ENCODE measurements around the gene LPAR1. TPM values are rescaled to one million over a fixed set of nuclear protein-coding genes. Genes with fewer than 3 reads are reported as not detected.

The LPAR1 gene
- total RNA-seq, 1 experiment from 2014 or later, result 11.0 TPM

DNA sequence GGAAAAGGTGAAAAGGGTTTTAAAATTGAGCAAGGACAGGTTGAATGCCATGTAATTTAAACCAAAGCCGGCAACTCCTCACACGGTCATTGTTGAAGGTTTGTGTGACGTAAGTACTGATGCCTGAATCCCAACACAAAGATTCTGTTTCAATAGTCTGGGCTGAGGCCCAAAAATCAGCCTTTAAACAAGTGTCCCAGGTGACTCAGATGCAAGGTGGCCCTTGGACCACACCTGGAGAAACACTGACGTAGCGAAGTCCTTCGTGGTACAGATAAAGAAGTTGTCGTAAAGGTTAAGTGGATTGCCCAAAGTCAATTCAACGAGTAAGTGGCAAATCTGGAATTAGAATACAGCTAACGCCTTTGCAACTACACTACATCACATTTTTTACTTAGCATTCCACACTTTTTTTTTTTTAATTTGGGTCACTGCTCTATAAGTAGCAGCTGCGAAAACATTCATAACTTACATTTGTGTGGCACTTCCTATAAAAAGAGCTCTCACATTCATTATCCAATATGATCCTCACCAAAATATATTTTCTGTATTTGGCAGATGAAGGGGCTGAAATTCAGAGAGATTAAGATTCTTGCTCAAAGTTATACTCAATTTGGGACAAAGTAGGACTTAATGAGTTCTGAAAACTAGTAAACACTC, 111.3 kb downstream of the LPAR1 start:
- Histone ChIP-seq H3K4me3 (ENCODE audit: low read depth in 2 of 2, low read length in 2 of 2) (no peak overlapping the region), H3K9me3 (ENCODE audit: control insufficient read depth, insufficient read depth, low read depth, low read length) (no peaks in the 10 kb centered on the region), H3K27ac (ENCODE audit: low read length) (no peak overlapping the region), H3K4me1 (ENCODE audit: control insufficient read depth, insufficient read depth, low read length) (no peaks in the 10 kb centered on the region), H3K36me3 (ENCODE audit: control insufficient read depth, insufficient read depth, low read length) (no peaks in the 10 kb centered on the region), H3K27me3 (ENCODE audit: control insufficient read depth, insufficient read depth, low read length) (no peaks in the 10 kb centered on the region)
- CTCF ChIA-PET, result no interaction called here
- no peak for TF ChIP-seq REST (IDR thresholded peaks at IDR 0.05; ENCODE audit: insufficient read depth in 1 of 2, low read depth in 2 of 2, low read length in 1 of 2)
- no peak for TF ChIP-seq TCF7L2 (IDR thresholded peaks at IDR 0.05; ENCODE audit: low read depth, low read length)
- TF ChIP-seq POLR2AphosphoS5 (IDR thresholded peaks at IDR 0.05; ENCODE audit: low read depth, low read length), result no peak
- no peak for TF ChIP-seq SIN3A (IDR thresholded peaks at IDR 0.05; ENCODE audit: borderline replicate concordance, insufficient read depth, low read depth, low read length)
- TF ChIP-seq CTCF (IDR thresholded peaks at IDR 0.05), result no peak
- DNase-seq (ENCODE audit: low read depth, low spot score) (no peak), ATAC-seq (no peak)
- intact Hi-C loops (cut with micrococcal nuclease; ENCODE audit: unreplicated experiment) (no loop called here), in situ Hi-C loops (cut with HindIII; ENCODE audit: low pct_unique_long_range_greater_than_20kb, low sequenced_read_pairs) (no loop called here)
- POLR2A ChIA-PET, result no interaction called here
- BruUV-seq (replicated peaks), result no TSS peak

- no peaks in the 10 kb centered on the region for H3K36me3 ChIP-seq (ENCODE audit: control insufficient read depth, insufficient read depth, low read length)
- H3K9me3 ChIP-seq (ENCODE audit: control insufficient read depth, insufficient read depth, low read depth, low read length), result no peaks in the 10 kb centered on the region
- H3K27ac ChIP-seq (ENCODE audit: low read length), result no peak overlapping the region
- ATAC-seq (no peak), DNase-seq (ENCODE audit: low read depth, low spot score) (no peak)
- ChIA-PET CTCF (no interaction called here), POLR2A (no interaction called here)
- H3K4me3 ChIP-seq (ENCODE audit: low read depth in 2 of 2, low read length in 2 of 2), result no peak overlapping the region
- in situ Hi-C loops (cut with HindIII; ENCODE audit: low pct_unique_long_range_greater_than_20kb, low sequenced_read_pairs) (no loop called here), intact Hi-C loops (cut with micrococcal nuclease; ENCODE audit: unreplicated experiment) (no loop called here)
- TF ChIP-seq TCF7L2 (IDR thresholded peaks at IDR 0.05; ENCODE audit: low read depth, low read length), result no peak
- TF ChIP-seq POLR2AphosphoS5 (IDR thresholded peaks at IDR 0.05; ENCODE audit: low read depth, low read length), result no peak
- TF ChIP-seq SIN3A (IDR thresholded peaks at IDR 0.05; ENCODE audit: borderline replicate concordance, insufficient read depth, low read depth, low read length), result no peak
- TF ChIP-seq REST (IDR thresholded peaks at IDR 0.05; ENCODE audit: insufficient read depth in 1 of 2, low read depth in 2 of 2, low read length in 1 of 2), result no peak
- TF ChIP-seq CTCF (IDR thresholded peaks at IDR 0.05), result no peak
- no peaks in the 10 kb centered on the region for H3K4me1 ChIP-seq (ENCODE audit: control insufficient read depth, insufficient read depth, low read length)
- no peaks in the 10 kb centered on the region for H3K27me3 ChIP-seq (ENCODE audit: control insufficient read depth, insufficient read depth, low read length)
- no TSS peak for BruUV-seq (replicated peaks)
Observed at GRCh38 chr9:110923601-110924000, 114.7 kb downstream of the LPAR1 start.

All from Panc1 (cell line).